HUES64 (cell line): ENCODE results near the gene OR3A2.
"Not testable (repeated sequence)": the region's sequence is repeated elsewhere in the genome, so short reads cannot be mapped to it uniquely, and the experiment has no call there.

Source experiments
- H3K27ac ChIP-seq: 2 replicates; pipeline ENCODE4 v1.7.0; 2013; ENCODE audit warnings: low read depth, low read length, inconsistent platforms
- H3K27me3 ChIP-seq: 2 replicates; pipeline ENCODE4 v1.6.1; 2013; ENCODE audit warnings: mild to moderate bottlenecking, low read length; ENCODE audit not compliant: insufficient read depth
- H3K36me3 ChIP-seq: 2 replicates; pipeline ENCODE4 v1.6.1; 2013; ENCODE audit warnings: mild to moderate bottlenecking, low read length; ENCODE audit not compliant: insufficient read depth
- H3K4me1 ChIP-seq: 2 replicates; pipeline ENCODE4 v1.6.1; 2013; ENCODE audit warnings: mild to moderate bottlenecking, low read length, moderate library complexity; ENCODE audit not compliant: insufficient read depth
- H3K4me3 ChIP-seq: 2 replicates; pipeline ENCODE4 v1.5.1; 2013; ENCODE audit warnings: mild to moderate bottlenecking, low read length, moderate library complexity
- H3K9ac ChIP-seq: 2 replicates; pipeline ENCODE4 v1.6.1; 2013; ENCODE audit warnings: mild to moderate bottlenecking, low read depth, low read length
- H3K9me3 ChIP-seq: 2 replicates; pipeline ENCODE4 v1.6.1; 2013; ENCODE audit warnings: low read depth, low read length; ENCODE audit not compliant: insufficient read depth
- WGBS: fragments of 150-250, 120-280 bp; methylation state at CpG from one replicate; pipeline ENCODE4 v1.1.7; 2013; ENCODE audit warnings: missing lambda C conversion rate; 5-methylcytosine and 5-hydroxymethylcytosine counted together

OR3A2 gene

GRCh38 chr17:3293548-3293947 lies 92.6 kb downstream of the OR3A2 start:
- peaks cover 48% of the 10 kb centered on the region for H3K9me3 ChIP-seq
- H3K27ac ChIP-seq, H3K27me3 ChIP-seq, H3K9ac ChIP-seq, H3K4me3 ChIP-seq, H3K36me3 ChIP-seq, H3K4me1 ChIP-seq: not testable (repeated sequence)
- WGBS, result 100% methylated on average over 1 of the region's 1 CpG

- Histone ChIP-seq H3K4me1 (no peaks in the 10 kb centered on the region), H3K9ac (no peak overlapping the region), H3K27me3 (no peaks in the 10 kb centered on the region), H3K27ac (no peak overlapping the region), H3K4me3 (no peak overlapping the region), H3K36me3 (no peaks in the 10 kb centered on the region), H3K9me3 (peaks cover 5% of the 10 kb centered on the region; the same call in 1 of the 2 replicates)
- 78% methylated on average over 1 of the region's 1 CpG for WGBS
These were observed 103.2 kb downstream of the OR3A2 start for GRCh38 chr17:3282901-3283300.

- Histone ChIP-seq H3K27me3 (no peaks in the 10 kb centered on the region), H3K4me3 (no peak overlapping the region), H3K27ac (no peak overlapping the region), H3K9ac (no peak overlapping the region), H3K36me3 (no peaks in the 10 kb centered on the region), H3K4me1 (no peaks in the 10 kb centered on the region), H3K9me3 (peaks cover 28% of the 10 kb centered on the region)
- 97% methylated on average over 3 of the region's 4 CpGs for WGBS
These were observed 110.0 kb downstream of the OR3A2 start for GRCh38 chr17:3276126-3276525.

GRCh38 chr17:3271072-3271848 lies 114.8 kb downstream of the OR3A2 start:
- Histone ChIP-seq H3K4me3 (no peak overlapping the region), H3K9ac (no peak overlapping the region)
- 79% methylated on average over 5 of the region's 5 CpGs for WGBS

GRCh38 chr17:3260600-3260999 lies 125.5 kb downstream of the OR3A2 start:
- Histone ChIP-seq H3K9ac (no peak overlapping the region), H3K36me3 (no peaks in the 10 kb centered on the region), H3K9me3 (peaks cover 27% of the 10 kb centered on the region), H3K4me1 (no peaks in the 10 kb centered on the region), H3K27ac (no peak overlapping the region), H3K27me3 (no peaks in the 10 kb centered on the region), H3K4me3 (no peak overlapping the region)
- 86% methylated on average over 13 of the region's 13 CpGs for WGBS

More at GRCh38 chr17:3271072-3271848, 114.8 kb downstream of the OR3A2 start:
- no peaks in the 10 kb centered on the region for H3K36me3 ChIP-seq
- H3K27me3 ChIP-seq, result no peaks in the 10 kb centered on the region
- H3K9me3 ChIP-seq, result peaks cover 35% of the 10 kb centered on the region
- no peaks in the 10 kb centered on the region for H3K4me1 ChIP-seq
- no peak overlapping the region for H3K27ac ChIP-seq

GRCh38 chr17:3260163-3260562 lies 125.9 kb downstream of the OR3A2 start:
- Histone ChIP-seq H3K36me3 (no peaks in the 10 kb centered on the region), H3K9ac (no peak overlapping the region), H3K27me3 (no peaks in the 10 kb centered on the region), H3K4me3 (no peak overlapping the region), H3K27ac (no peak overlapping the region), H3K4me1 (no peaks in the 10 kb centered on the region), H3K9me3 (peaks cover 22% of the 10 kb centered on the region)
- 57% methylated on average over 1 of the region's 1 CpG for WGBS

- H3K27me3 ChIP-seq, result no peaks in the 10 kb centered on the region
- no peak overlapping the region for H3K27ac ChIP-seq
These were observed 129.5 kb downstream of the OR3A2 start for GRCh38 chr17:3256575-3256974.

GRCh38 chr17:3249013-3249412 lies 137.1 kb downstream of the OR3A2 start:
- H3K27me3 ChIP-seq, H3K9me3 ChIP-seq, H3K27ac ChIP-seq, H3K4me1 ChIP-seq, H3K9ac ChIP-seq, H3K36me3 ChIP-seq, H3K4me3 ChIP-seq: not testable (repeated sequence)
- WGBS, result 100% methylated on average over 1 of the region's 2 CpGs

More at GRCh38 chr17:3256575-3256974, 129.5 kb downstream of the OR3A2 start:
- 77% methylated on average over 8 of the region's 8 CpGs for WGBS
- no peak overlapping the region for H3K4me3 ChIP-seq
- peaks cover 16% of the 10 kb centered on the region for H3K9me3 ChIP-seq
- no peak overlapping the region for H3K9ac ChIP-seq
- no peaks in the 10 kb centered on the region for H3K4me1 ChIP-seq
- H3K36me3 ChIP-seq, result no peaks in the 10 kb centered on the region

- not testable (repeated sequence) for H3K27ac ChIP-seq, H3K27me3 ChIP-seq, H3K9me3 ChIP-seq, H3K36me3 ChIP-seq, H3K9ac ChIP-seq, H3K4me3 ChIP-seq, H3K4me1 ChIP-seq
- WGBS, result no CpG with 5 or more reads among the region's 1 CpG
These were observed 141.3 kb downstream of the OR3A2 start for GRCh38 chr17:3244841-3245240.

- H3K27me3 ChIP-seq, H3K9me3 ChIP-seq, H3K36me3 ChIP-seq, H3K27ac ChIP-seq, H3K4me1 ChIP-seq, H3K9ac ChIP-seq, H3K4me3 ChIP-seq: not testable (repeated sequence)
- WGBS, result no CpG with 5 or more reads among the region's 1 CpG
These were observed 145.1 kb downstream of the OR3A2 start for GRCh38 chr17:3241044-3241443.

GRCh38 chr17:3238685-3239084 lies 147.4 kb downstream of the OR3A2 start:
- H3K4me1 ChIP-seq, H3K27ac ChIP-seq, H3K4me3 ChIP-seq, H3K36me3 ChIP-seq, H3K9me3 ChIP-seq, H3K9ac ChIP-seq, H3K27me3 ChIP-seq: not testable (repeated sequence)
- no CpG with 5 or more reads among the region's 2 CpGs for WGBS

- not testable (repeated sequence) for H3K9me3 ChIP-seq, H3K4me3 ChIP-seq, H3K4me1 ChIP-seq, H3K36me3 ChIP-seq, H3K27me3 ChIP-seq, H3K9ac ChIP-seq, H3K27ac ChIP-seq
- 85% methylated on average over 8 of the region's 8 CpGs for WGBS
These were observed 153.8 kb downstream of the OR3A2 start for GRCh38 chr17:3232300-3232699.
